ENCODE data around the gene FRMD1. TPM values are rescaled to one million over a fixed set of nuclear protein-coding genes. Genes with fewer than 3 reads are reported as not detected.

Gene FRMD1
- total RNA-seq, 4 donors from 2014 or later, result 0.04 to 0.12 TPM; not detected in 2

DNA sequence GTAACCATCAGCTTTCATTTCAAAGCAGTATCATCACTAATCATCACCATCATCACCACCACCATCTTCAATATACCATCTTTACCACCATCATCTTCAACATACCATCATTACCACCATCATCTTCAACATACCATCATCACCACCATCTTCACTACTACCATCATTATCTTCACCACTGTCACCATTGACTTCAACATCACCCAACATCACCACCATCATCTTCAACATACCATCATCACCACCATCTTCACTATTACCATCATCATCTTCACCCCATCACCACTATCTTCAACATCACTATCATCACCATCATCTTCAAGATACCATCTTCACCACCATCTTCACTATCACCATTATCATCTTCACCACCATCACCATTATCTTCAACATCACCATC lies 40.5 kb upstream of the FRMD1 start:
- no peaks in the 10 kb centered on the region for H3K36me3 ChIP-seq
- H3K4me3 ChIP-seq, result no peak overlapping the region
- no peaks in the 10 kb centered on the region for H3K9me3 ChIP-seq
- intact Hi-C loops (cut with DNase I; ENCODE audit: low total_unique reads) (no loop called here), in situ Hi-C loops (cut with MboI; ENCODE audit: low sequenced_read_pairs in 4 of 4) (loop anchor here in 1 of 4 donors (25.0 kb wide), 1 partner anchor 207 kb away; no protein-coding TSS in a partner anchor)
- no peak for DNase-seq
- ATAC-seq, result no peak
- no peaks in the 10 kb centered on the region for H3K27me3 ChIP-seq
- H3K27ac ChIP-seq, result no peak overlapping the region
- H3K4me1 ChIP-seq, result no peaks in the 10 kb centered on the region
- TF ChIP-seq, protein P1, sequence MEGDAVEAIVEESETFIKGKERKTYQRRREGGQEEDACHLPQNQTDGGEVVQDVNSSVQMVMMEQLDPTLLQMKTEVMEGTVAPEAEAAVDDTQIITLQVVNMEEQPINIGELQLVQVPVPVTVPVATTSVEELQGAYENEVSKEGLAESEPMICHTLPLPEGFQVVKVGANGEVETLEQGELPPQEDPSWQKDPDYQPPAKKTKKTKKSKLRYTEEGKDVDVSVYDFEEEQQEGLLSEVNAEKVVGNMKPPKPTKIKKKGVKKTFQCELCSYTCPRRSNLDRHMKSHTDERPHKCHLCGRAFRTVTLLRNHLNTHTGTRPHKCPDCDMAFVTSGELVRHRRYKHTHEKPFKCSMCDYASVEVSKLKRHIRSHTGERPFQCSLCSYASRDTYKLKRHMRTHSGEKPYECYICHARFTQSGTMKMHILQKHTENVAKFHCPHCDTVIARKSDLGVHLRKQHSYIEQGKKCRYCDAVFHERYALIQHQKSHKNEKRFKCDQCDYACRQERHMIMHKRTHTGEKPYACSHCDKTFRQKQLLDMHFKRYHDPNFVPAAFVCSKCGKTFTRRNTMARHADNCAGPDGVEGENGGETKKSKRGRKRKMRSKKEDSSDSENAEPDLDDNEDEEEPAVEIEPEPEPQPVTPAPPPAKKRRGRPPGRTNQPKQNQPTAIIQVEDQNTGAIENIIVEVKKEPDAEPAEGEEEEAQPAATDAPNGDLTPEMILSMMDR (IDR thresholded peaks at IDR 0.05 in 4 of 5, conservative IDR thresholded peaks at IDR 0.05 in 1 of 5), result no peak
- TF ChIP-seq POLR2A (IDR thresholded peaks at IDR 0.05), result no peak

DNA sequence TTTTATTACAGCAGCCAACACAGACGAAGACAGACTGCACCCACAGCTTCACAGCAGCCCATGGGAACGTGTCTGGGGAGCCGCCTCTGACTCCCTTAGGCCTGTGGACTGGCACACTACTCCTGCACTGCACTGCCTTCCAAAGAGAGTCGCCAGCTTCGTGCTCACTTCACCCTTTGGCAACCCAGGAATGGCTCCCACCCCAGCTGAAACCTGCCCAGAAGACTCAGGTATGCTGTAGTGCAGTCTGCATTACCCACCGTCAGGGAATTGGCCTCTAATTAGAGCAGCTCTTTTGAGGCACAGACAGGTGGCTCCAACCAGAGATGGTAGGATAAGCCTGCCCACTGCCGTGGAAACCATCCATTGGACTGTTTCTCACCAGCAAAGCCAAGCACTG lies 39.9 kb upstream of the FRMD1 start:
- intact Hi-C loops (cut with DNase I; ENCODE audit: low total_unique reads) (no loop called here), in situ Hi-C loops (cut with MboI; ENCODE audit: low sequenced_read_pairs in 4 of 4) (loop anchor here in 1 of 4 donors (25.0 kb wide), 1 partner anchor 207 kb away; no protein-coding TSS in a partner anchor)
- Histone ChIP-seq H3K27ac (no peak overlapping the region), H3K9me3 (no peaks in the 10 kb centered on the region), H3K4me1 (no peaks in the 10 kb centered on the region), H3K36me3 (no peaks in the 10 kb centered on the region), H3K27me3 (no peaks in the 10 kb centered on the region), H3K4me3 (no peak overlapping the region)
- TF ChIP-seq, protein P1 (IDR thresholded peaks at IDR 0.05 in 4 of 5, conservative IDR thresholded peaks at IDR 0.05 in 1 of 5), result no peak
- no peak for TF ChIP-seq POLR2A (IDR thresholded peaks at IDR 0.05)
- DNase-seq, result no peak
- ATAC-seq, result no peak

DNA sequence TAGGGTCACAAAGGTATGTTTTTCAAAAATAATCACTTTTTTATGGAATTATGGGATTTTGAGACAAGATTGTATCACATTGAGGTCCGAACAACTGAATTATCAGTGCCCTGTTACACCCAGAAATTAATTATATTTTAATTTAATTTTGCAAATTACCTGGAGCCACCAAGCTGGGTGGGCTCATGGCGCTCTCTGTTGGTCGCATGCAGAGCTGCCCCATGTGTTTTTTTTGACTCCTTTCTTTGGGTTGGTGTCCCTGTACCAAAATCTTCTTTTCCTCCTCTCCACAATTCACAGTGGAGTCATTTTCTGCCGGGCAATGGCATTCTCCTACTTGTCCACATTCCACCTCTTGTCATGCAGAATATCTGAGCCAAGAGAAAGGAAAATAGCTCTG lies 38.9 kb upstream of the FRMD1 start:
- Histone ChIP-seq H3K4me1 (no peaks in the 10 kb centered on the region), H3K9me3 (no peaks in the 10 kb centered on the region), H3K4me3 (no peak overlapping the region), H3K27ac (no peak overlapping the region), H3K27me3 (no peaks in the 10 kb centered on the region), H3K36me3 (no peaks in the 10 kb centered on the region)
- ATAC-seq, result no peak
- in situ Hi-C loops (cut with MboI; ENCODE audit: low sequenced_read_pairs in 4 of 4), result loop anchor here in 1 of 4 donors (25.0 kb wide), 1 partner anchor 206 kb away; no protein-coding TSS in a partner anchor
- intact Hi-C loops (cut with DNase I; ENCODE audit: low total_unique reads), result no loop called here
- no peak for TF ChIP-seq POLR2A (IDR thresholded peaks at IDR 0.05)
- TF ChIP-seq, protein P1 (IDR thresholded peaks at IDR 0.05 in 4 of 5, conservative IDR thresholded peaks at IDR 0.05 in 1 of 5), result peak in 2 of 5 experiments; percentile 27 to 30
- no peak for DNase-seq

DNA sequence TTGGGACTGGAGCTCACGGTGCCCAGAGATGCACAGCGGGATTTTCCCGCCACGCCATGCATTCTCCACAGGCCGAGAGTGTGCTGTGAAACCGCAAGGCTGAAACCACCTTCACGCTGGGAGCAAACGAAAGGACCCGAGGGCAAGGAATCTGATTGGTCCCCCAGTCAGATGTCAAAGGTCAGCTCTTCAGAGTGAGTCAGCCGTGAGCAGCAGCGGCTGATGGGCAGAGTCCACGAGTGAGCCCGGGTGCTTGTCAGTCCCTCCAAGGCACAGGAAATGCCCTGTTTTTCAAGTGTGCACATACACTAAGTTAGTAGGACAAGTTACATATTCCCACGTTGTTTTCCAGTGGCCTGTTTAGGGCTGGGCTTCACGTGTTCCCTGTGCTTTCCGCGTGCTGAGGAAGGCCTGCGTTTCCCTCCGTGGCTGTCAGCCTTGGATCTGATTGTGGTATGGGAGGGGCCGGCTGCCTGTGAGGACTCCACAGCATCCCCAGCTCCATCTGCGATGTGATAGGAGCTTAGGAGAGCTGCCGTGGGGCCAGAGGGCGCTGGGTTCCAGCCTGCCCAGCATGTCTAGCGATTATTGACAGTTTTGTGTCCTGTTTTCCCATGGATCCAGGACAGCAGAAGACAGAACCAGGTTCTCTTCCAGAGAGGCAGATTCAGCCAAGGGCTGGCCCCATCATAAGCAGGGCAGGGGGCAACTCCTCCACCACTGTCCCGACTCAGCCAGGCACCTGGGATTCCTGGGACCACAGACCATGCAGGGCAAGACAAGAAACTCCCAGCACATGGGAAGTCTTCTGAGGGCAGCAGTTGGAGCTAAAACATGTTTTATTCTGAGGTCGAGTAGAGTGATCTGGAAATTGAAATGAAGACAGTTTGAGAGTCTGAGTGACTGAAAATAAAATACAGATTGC lies 38.2 kb upstream of the FRMD1 start:
- DNase-seq, result no peak

More for the DNA sequence above, 38.2 kb upstream of the FRMD1 start:
- Histone ChIP-seq H3K4me1 (no peaks in the 10 kb centered on the region), H3K9me3 (no peaks in the 10 kb centered on the region), H3K36me3 (no peaks in the 10 kb centered on the region), H3K27me3 (no peaks in the 10 kb centered on the region), H3K27ac (no peak overlapping the region), H3K4me3 (no peak overlapping the region)
- intact Hi-C loops (cut with DNase I; ENCODE audit: low total_unique reads) (no loop called here), in situ Hi-C loops (cut with MboI; ENCODE audit: low sequenced_read_pairs in 4 of 4) (loop anchor here in 1 of 4 donors (25.0 kb wide), 1 partner anchor 205 kb away; no protein-coding TSS in a partner anchor)
- ATAC-seq, result no peak
- TF ChIP-seq POLR2A (IDR thresholded peaks at IDR 0.05), result no peak
- TF ChIP-seq, protein P1 (IDR thresholded peaks at IDR 0.05 in 4 of 5, conservative IDR thresholded peaks at IDR 0.05 in 1 of 5), result no peak

Measured in gastrocnemius medialis (tissue), 4 donors.